Small intestine (tissue), 7 donors: ENCODE measurements around the gene EXOC4. TPM values are rescaled to one million over a fixed set of nuclear protein-coding genes. Genes with fewer than 3 reads are reported as not detected.

ENCODE experiments used
- DNase-seq, 2 donors: peaks; one replicate each; pipeline versions ENCODE4 v3.0.0 to v3.0.0-alpha.2; 2013
- FAIRE-seq: peaks from 2 replicates; lab custom pipeline; 2012; peaks lifted over from hg19 to GRCh38; lab: Jason Lieb, UNC
- H3K27ac ChIP-seq, 3 donors: one replicate each; pipeline ENCODE4 v1.5.1; 2013; ENCODE audit warnings: low read length in 2 of 3, mild to moderate bottlenecking in 2 of 3, control low read depth in 1 of 3, inconsistent platforms in 1 of 3, low read depth in 1 of 3, moderate library complexity in 1 of 3
- H3K27me3 ChIP-seq, 3 donors: one replicate each; pipeline ENCODE4 v1.6.1; 2013; ENCODE audit warnings: low read length in 3 of 3, inconsistent platforms in 1 of 3; ENCODE audit not compliant: control insufficient read depth in 3 of 3, insufficient read depth in 3 of 3
- H3K36me3 ChIP-seq, 3 donors: one replicate each; pipeline ENCODE4 v1.6.1; 2013; ENCODE audit warnings: low read length in 3 of 3, inconsistent platforms in 1 of 3, low read depth in 1 of 3, mild to moderate bottlenecking in 1 of 3, moderate library complexity in 1 of 3; ENCODE audit not compliant: control insufficient read depth in 3 of 3, insufficient read depth in 2 of 3
- H3K4me1 ChIP-seq, 3 donors: one replicate each; pipeline ENCODE4 v1.6.1; 2013; ENCODE audit warnings: low read length in 2 of 3, inconsistent platforms in 1 of 3, low read depth in 1 of 3, mild to moderate bottlenecking in 1 of 3, moderate library complexity in 1 of 3; ENCODE audit not compliant: control insufficient read depth in 3 of 3, insufficient read depth in 2 of 3
- H3K4me3 ChIP-seq, 3 donors: one replicate each; pipeline ENCODE4 v1.5.1; 2013; ENCODE audit warnings: low read length in 3 of 3, control low read depth in 1 of 3, inconsistent platforms in 1 of 3, low read depth in 1 of 3, mild to moderate bottlenecking in 1 of 3, moderate library complexity in 1 of 3
- H3K9me3 ChIP-seq, 2 donors: one replicate each; pipeline ENCODE4 v1.6.1; 2013; ENCODE audit warnings: low read depth in 1 of 2, low read length in 1 of 2; ENCODE audit not compliant: control insufficient read depth in 2 of 2, insufficient read depth in 1 of 2
- WGBS, 3 donors: extraction: QIAGEN DNeasy Blood & Tissue Kit; methylation state at CpG; one replicate each; pipeline ENCODE4 v1.1.7; 2013; 5-methylcytosine and 5-hydroxymethylcytosine counted together
- polyA plus RNA-seq, 4 donors: library from polyadenylated mRNA; stranded (reverse) in 3 of 4; unstranded in 1 of 4; fragments of 200-250 nt in 3 of 4; fragments of 120-200 nt in 1 of 4; gene quantifications; one replicate each; pipeline versions ENCODE4 v1.2.1 to v1.2.3, GENCODE V29; 2013
- donor health status: healthy with polysubstance abuse.
- donor health status: control.
- donor health status: control.
- donor health status: Bipolar disorder and iron deficiency.
- donor health status: healthy.

Gene EXOC4
- polyA plus RNA-seq, 4 donors: 10.5 to 46.8 (median 18.8) TPM

- DNase-seq: no peak
- H3K27me3 ChIP-seq: no peaks in the 10 kb centered on the region
- no peak overlapping the region for H3K4me3 ChIP-seq
- no peak for FAIRE-seq
- peaks cover 0 to 2% of the 10 kb centered on the region in 2 donors for H3K9me3 ChIP-seq
- no peaks in the 10 kb centered on the region for H3K4me1 ChIP-seq
- no peaks in the 10 kb centered on the region for H3K36me3 ChIP-seq
- WGBS, 3 donors: 89 to 96% (median 91%) methylated on average over 2 of the region's 2 CpGs
- no peak overlapping the region for H3K27ac ChIP-seq
Observed at GRCh38 chr7:133349101-133349500, 96.2 kb downstream of the EXOC4 start.

DNA sequence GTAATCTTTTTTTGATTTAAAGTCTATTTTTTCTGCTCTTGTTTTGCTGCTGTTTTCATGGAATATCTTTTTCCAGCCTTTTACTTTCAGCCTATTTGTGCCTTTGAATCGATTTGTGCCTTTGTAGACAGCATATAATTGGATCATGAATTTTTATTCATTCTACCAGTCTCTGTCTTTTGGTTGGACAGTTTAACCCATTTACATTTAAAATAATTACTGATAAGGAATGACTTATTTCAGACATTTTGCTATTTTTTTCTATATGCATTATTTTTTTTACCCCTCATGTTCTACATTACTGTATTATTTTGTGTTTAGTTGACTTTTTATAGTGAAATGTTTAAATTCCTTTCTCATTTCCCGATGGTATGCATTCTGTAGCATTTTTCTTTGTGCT is 99.6 kb downstream of the EXOC4 start:
- Histone ChIP-seq H3K36me3 (peaks cover 0 to 6% (median 0%) of the 10 kb centered on the region in 3 donors), H3K9me3 (peaks cover 0 to 2% of the 10 kb centered on the region in 2 donors), H3K4me1 (no peaks in the 10 kb centered on the region), H3K27ac (no peak overlapping the region), H3K4me3 (no peak overlapping the region), H3K27me3 (no peaks in the 10 kb centered on the region)
- WGBS, 3 donors: 97% methylated on average over 2 of the region's 2 CpGs
- DNase-seq (no peak), FAIRE-seq (no peak)

DNA sequence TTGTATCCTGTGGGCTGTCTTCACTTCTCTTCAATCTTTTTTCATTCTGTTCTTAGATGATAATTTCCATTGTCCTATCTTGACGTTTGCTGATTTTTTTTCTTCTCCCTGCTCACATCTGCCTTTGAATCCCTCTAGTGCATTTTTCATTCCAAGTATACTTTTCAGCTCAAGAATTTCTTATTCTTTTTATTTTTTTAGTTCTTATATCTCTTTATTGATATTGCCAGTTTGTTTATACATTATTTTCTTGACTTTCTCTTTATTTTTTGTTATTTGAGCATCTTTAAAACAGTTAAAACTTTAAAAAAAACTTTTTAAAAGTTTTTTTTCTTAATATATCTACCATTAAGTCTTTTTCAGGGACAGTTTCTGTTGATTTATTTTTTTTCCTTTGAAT is 100.9 kb downstream of the EXOC4 start:
- Histone ChIP-seq H3K27ac (no peak overlapping the region), H3K4me3 (no peak overlapping the region), H3K36me3 (peaks cover 0 to 10% (median 0%) of the 10 kb centered on the region in 3 donors), H3K27me3 (no peaks in the 10 kb centered on the region), H3K9me3 (peaks cover 0 to 2% of the 10 kb centered on the region in 2 donors), H3K4me1 (no peaks in the 10 kb centered on the region)
- DNase-seq (no peak), FAIRE-seq (no peak)
- WGBS, 3 donors: 96 to 99% (median 97%) methylated on average over 1 of the region's 1 CpG

DNA sequence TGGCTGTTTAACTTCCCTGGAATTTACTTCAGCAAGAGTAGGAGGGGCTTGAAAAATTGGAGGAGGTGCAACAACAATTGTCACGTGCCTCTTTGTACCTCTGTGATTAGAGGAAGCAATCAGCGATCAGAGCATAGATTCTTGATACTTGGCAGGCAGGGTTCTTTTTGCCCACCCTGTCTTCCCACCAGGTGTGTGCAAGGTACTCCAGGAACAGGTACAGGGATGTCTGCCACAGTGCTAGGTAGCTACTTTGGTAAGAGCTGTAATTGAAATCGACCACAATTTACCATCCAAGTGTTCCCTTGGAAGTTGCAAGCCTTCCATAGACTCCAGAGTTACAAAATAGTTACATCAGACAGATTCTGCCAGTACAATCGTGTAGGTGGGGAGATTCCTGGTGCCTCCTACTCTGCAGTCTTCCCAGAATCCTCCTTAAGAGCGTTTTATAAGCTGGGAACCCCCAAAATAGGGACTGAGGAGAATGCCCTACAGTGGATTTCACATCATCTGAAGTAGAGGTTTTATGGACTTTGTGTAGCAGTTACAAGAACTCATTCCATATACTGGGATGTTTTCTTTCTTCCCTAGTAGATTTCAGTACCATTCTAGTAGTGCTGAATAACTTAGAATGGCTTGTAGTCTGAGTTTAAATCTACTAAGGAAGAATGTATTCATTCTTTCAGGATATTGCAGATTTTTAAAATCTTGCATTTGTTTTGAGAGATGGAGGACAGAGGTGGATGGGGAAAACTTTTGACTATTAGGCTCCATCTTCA is 101.9 kb downstream of the EXOC4 start:
- WGBS, 3 donors: 88 to 91% (median 90%) methylated on average over 5 of the region's 5 CpGs
- Histone ChIP-seq H3K9me3 (no peaks in the 10 kb centered on the region), H3K27me3 (no peaks in the 10 kb centered on the region), H3K4me1 (no peaks in the 10 kb centered on the region), H3K27ac (no peak overlapping the region), H3K36me3 (peaks cover 0 to 10% (median 0%) of the 10 kb centered on the region in 3 donors), H3K4me3 (no peak overlapping the region)
- no peak for DNase-seq
- FAIRE-seq: no peak

DNA sequence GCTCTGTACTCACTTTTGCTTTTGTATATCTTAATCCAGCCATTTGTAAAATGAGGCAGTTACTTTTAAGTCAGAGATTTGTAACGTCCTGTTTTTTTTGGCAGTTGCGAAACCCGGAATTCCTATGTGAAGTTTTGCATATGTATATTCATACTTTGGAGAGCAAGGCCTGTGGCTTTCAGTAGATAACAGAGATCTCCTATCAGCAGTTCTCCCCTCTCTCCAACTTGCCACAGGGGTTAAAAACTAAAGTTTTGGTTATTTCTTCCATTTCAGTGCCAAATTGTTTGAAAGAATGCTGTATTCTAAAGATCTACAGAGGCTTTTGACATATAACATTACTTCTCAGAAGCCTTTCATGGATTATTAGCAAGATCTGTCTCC is 102.4 kb downstream of the EXOC4 start:
- FAIRE-seq: no peak
- whole genome bisulfite sequencing, 3 donors: 68 to 96% (median 90%) methylated on average over 3 of the region's 3 CpGs
- no peaks in the 10 kb centered on the region for H3K9me3 ChIP-seq
- no peak overlapping the region for H3K27ac ChIP-seq
- H3K27me3 ChIP-seq: no peaks in the 10 kb centered on the region
- H3K4me1 ChIP-seq: no peaks in the 10 kb centered on the region
- H3K4me3 ChIP-seq: no peak overlapping the region
- H3K36me3 ChIP-seq: peaks cover 0 to 10% (median 2%) of the 10 kb centered on the region in 3 donors
- no peak for DNase-seq

- no peaks in the 10 kb centered on the region for H3K9me3 ChIP-seq
- FAIRE-seq: no peak
- 92 to 99% (median 97%) methylated on average over 3 of the region's 3 CpGs for WGBS, 3 donors
Observed at GRCh38 chr7:133355822-133356221, 102.9 kb downstream of the EXOC4 start.

DNA sequence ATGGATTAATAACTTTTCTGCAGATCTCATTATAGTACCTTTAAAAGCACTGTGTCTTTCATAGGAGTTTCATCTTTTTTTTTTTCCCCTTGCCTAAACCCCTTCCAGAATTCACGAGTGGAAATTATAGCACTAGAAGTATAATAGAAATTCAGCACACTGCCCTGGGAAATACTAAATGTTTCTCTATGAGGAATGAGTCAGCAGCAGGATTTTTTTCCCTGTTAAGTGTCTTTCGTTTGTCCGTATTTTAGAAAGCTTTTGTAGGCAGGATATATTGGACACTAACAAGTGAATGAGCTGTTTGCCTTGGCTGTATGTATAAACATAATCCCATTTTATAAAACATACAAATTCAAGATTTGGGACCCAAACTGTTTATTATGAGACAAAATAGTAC is 105.8 kb downstream of the EXOC4 start:
- no peak for FAIRE-seq
- WGBS, 3 donors: 63 to 96% (median 90%) methylated on average over 3 of the region's 3 CpGs

More at GRCh38 chr7:133355822-133356221, 102.9 kb downstream of the EXOC4 start:
- Histone ChIP-seq H3K27ac (no peak overlapping the region), H3K4me1 (no peaks in the 10 kb centered on the region), H3K36me3 (peaks cover 0 to 10% (median 2%) of the 10 kb centered on the region in 3 donors), H3K4me3 (no peak overlapping the region), H3K27me3 (no peaks in the 10 kb centered on the region)
- DNase-seq: no peak

DNA sequence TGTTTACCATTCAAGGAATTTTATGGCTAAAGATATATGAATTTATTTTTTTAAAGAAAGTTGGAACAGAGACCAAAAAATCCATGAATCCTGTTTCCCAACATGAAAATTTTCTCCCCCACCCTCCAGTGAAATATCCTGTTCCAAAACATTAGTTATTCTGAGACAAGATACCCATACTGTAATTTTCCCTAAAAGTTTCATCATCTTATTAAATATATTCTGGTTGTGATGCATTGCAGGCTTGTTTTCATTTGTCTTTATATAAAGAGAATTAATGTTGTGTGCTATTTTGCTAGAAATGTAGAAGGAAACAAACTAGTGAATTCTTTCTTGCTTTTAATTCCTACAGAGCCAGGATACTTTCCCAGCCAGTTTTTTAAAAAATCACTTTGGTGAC is 106.6 kb downstream of the EXOC4 start:
- DNase-seq (no peak), FAIRE-seq (no peak)

More for the DNA sequence above, 105.8 kb downstream of the EXOC4 start:
- Histone ChIP-seq H3K36me3 (peaks cover 0 to 10% (median 2%) of the 10 kb centered on the region in 3 donors), H3K27me3 (no peaks in the 10 kb centered on the region), H3K27ac (no peak overlapping the region), H3K4me3 (no peak overlapping the region), H3K4me1 (no peaks in the 10 kb centered on the region), H3K9me3 (no peaks in the 10 kb centered on the region)
- no peak for DNase-seq

More for the DNA sequence above, 106.6 kb downstream of the EXOC4 start:
- H3K4me1 ChIP-seq: no peaks in the 10 kb centered on the region
- H3K4me3 ChIP-seq: no peak overlapping the region
- no peaks in the 10 kb centered on the region for H3K9me3 ChIP-seq
- no peaks in the 10 kb centered on the region for H3K27me3 ChIP-seq
- peaks cover 0 to 10% (median 2%) of the 10 kb centered on the region in 3 donors for H3K36me3 ChIP-seq
- no peak overlapping the region for H3K27ac ChIP-seq
